Peyer's patch (tissue), 4 donors: Measurements from ENCODE around the gene ABCA2. TPM values are rescaled to one million over a fixed set of nuclear protein-coding genes. Genes with fewer than 3 reads are reported as not detected.
A peak's percentile ranks its signal among the peaks of the same experiment; 100 is the strongest.

Source experiments
- DNase-seq, 3 donors: peaks; one replicate each; pipeline ENCODE4 v3.0.0-alpha.2; 2017 to 2019
- H3K27ac ChIP-seq, 4 donors: fragments of 200-600 bp; sonication (generic); one replicate each; pipeline ENCODE4 v1.5.1; 2016 to 2019
- H3K27me3 ChIP-seq, 2 donors: fragments of 200-600 bp; sonication (generic); one replicate each; pipeline ENCODE4 v1.5.1; 2019
- H3K36me3 ChIP-seq, 3 donors: fragments of 200-600 bp; sonication (generic); one replicate each; pipeline ENCODE4 v1.5.1; 2016 to 2019
- H3K4me1 ChIP-seq, 4 donors: fragments of 200-600 bp; sonication (generic); one replicate each; pipeline ENCODE4 v1.5.1; 2016 to 2019
- H3K4me3 ChIP-seq, 4 donors: fragments of 200-600 bp; sonication (generic); 1 replicate in 3 of 4; 2 replicates in 1 of 4; pipeline ENCODE4 v1.5.1; 2016 to 2019; ENCODE audit warnings: mild to moderate bottlenecking in 1 of 4
- H3K9me3 ChIP-seq, 4 donors: fragments of 200-600 bp; sonication (generic); one replicate each; pipeline ENCODE4 v1.5.1; 2016 to 2019; ENCODE audit warnings: mild to moderate bottlenecking in 1 of 4
- POLR2A ChIP-seq, 2 donors: fragments of 450-650 bp; IDR thresholded peaks; one replicate each; pipeline ENCODE4 v1.5.1; 2017; ENCODE audit warnings: antibody characterized with exemption in 2 of 2, mild to moderate bottlenecking in 2 of 2, moderate library complexity in 2 of 2
- total RNA-seq, 4 donors: library from RNA; depleted of rRNA; stranded (reverse); fragments of >200 nt; gene quantifications; one replicate each; pipeline ENCODE4 v1.1.0, GENCODE V29; 2016
- TF ChIP-seq, protein P1 (sequence below), 6 experiments: fragments of 450-650 bp in 4 of 6; fragments of 200-600 bp in 2 of 6; sonication (generic) in 1 of 6; IDR thresholded peaks; one replicate each; pipeline ENCODE4 v1.5.1; 2017 to 2019; ENCODE audit warnings: antibody characterized with exemption in 6 of 6, mild to moderate bottlenecking in 3 of 6, moderate library complexity in 1 of 6

ABCA2 gene
- total RNA-seq, 4 donors from 2014 or later, result 46.4 to 69.0 (median 49.0) TPM

DNA sequence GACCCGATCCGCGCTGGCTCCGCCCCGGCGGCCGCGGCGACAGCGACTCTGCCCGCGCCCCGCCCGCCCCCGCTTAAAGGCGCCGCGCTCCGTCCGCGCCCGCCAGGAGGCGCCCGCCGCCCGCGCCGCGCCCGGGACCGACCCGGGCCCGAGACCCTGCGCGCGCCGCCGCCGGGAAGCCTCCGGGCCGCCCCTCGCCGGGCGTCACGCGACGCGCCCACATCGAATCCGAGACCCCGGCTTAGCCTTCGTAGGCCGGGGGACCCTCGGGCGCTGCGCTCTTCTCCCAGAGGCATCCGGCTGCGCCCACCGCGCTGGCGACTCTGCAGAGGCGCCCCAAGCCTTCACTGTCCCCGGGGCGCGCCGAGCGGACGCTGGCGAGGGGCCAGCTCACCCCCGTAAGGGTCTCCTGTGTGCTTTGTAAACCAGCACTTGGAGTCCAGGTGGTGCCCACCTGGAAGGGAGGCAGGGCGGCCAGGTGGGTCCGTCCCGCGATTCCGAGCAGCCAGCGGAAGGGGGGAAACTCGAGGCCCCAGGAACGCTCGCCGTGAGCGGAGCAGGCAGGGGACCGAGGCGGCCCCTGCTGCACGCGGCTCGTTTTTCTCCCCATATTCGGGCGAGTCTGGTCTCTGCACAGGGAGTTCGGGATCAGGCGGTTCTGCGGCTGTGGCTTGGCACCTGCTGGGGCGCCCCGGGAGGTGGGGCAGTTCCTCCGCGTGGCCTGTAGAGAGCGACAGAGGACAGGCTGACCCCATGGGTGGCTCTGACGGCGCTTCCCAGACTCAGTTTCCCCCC is 423 bp upstream of the ABCA2 start:
- peak overlapping the region; percentile 53 to 78 (median 70) for H3K27ac ChIP-seq
- TF ChIP-seq, protein P1, sequence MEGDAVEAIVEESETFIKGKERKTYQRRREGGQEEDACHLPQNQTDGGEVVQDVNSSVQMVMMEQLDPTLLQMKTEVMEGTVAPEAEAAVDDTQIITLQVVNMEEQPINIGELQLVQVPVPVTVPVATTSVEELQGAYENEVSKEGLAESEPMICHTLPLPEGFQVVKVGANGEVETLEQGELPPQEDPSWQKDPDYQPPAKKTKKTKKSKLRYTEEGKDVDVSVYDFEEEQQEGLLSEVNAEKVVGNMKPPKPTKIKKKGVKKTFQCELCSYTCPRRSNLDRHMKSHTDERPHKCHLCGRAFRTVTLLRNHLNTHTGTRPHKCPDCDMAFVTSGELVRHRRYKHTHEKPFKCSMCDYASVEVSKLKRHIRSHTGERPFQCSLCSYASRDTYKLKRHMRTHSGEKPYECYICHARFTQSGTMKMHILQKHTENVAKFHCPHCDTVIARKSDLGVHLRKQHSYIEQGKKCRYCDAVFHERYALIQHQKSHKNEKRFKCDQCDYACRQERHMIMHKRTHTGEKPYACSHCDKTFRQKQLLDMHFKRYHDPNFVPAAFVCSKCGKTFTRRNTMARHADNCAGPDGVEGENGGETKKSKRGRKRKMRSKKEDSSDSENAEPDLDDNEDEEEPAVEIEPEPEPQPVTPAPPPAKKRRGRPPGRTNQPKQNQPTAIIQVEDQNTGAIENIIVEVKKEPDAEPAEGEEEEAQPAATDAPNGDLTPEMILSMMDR (IDR thresholded peaks at IDR 0.05), result peak; percentile 46 to 68 (median 62)
- TF ChIP-seq POLR2A (IDR thresholded peaks at IDR 0.05), result no peak
- H3K9me3 ChIP-seq, result no peaks in the 10 kb centered on the region
- H3K4me3 ChIP-seq, result peak overlapping the region; percentile 50 to 86 (median 74)
- peaks cover 14 to 71% (median 48%) of the 10 kb centered on the region in 4 donors for H3K4me1 ChIP-seq
- H3K27me3 ChIP-seq, result no peaks in the 10 kb centered on the region
- H3K36me3 ChIP-seq, result no peaks in the 10 kb centered on the region
- peak; percentile 75 to 87 (median 85) for DNase-seq

DNA sequence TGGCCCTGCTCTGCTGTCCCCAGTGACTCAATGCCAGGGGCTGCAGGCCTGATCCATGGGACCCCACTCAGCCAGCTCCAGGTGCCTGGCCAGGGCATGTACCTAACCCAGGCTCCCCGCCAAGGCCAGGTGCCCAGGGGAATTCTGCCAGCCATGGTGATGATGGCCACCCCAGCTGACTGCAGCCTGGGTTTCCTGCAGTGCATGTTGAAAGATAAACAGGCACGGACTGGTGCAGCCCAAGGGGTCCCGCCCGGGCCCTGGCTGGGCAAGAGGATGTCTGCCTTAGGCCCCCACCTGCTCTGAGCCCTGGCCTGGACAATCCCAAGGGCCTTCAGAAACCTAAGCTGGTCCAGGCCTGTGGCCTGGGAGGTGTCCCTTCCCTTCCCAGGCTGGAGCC is 1.2 kb downstream of the ABCA2 start:
- Histone ChIP-seq H3K9me3 (no peaks in the 10 kb centered on the region), H3K27ac (peak overlapping the region in 2 of 4 donors; percentile 12 to 60), H3K4me1 (peaks cover 18 to 78% (median 41%) of the 10 kb centered on the region in 4 donors), H3K4me3 (peak overlapping the region in 2 of 4 donors; percentile 58 to 79), H3K36me3 (no peaks in the 10 kb centered on the region), H3K27me3 (no peaks in the 10 kb centered on the region)
- TF ChIP-seq POLR2A (IDR thresholded peaks at IDR 0.05), result no peak
- TF ChIP-seq, protein P1 (IDR thresholded peaks at IDR 0.05), result no peak
- no peak for DNase-seq

DNA sequence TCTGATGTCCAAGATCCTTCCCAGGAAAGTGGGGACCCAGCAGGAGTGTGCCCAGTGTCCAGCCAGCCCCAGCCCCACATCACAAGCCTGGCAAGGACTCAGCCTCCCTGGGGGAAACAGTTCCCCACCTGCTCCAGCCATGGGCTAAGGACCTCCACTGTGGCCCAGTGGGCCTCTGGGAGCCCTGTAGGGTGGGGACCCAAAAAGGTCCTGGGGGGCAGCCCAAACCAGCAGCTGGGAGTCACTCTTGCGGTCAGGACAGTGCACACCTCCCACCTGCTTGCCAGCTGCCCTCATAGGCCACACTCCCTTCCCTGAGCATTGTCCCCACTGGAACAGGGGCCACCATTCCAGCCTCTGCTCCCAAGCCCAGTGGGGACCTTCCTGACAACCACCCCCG is 1.7 kb downstream of the ABCA2 start:
- no peak for DNase-seq
- Histone ChIP-seq H3K27me3 (no peaks in the 10 kb centered on the region), H3K4me3 (no peak overlapping the region), H3K27ac (no peak overlapping the region), H3K9me3 (no peaks in the 10 kb centered on the region), H3K4me1 (peaks cover 16 to 78% (median 37%) of the 10 kb centered on the region in 4 donors), H3K36me3 (no peaks in the 10 kb centered on the region)
- TF ChIP-seq, protein P1 (IDR thresholded peaks at IDR 0.05), result no peak
- no peak for TF ChIP-seq POLR2A (IDR thresholded peaks at IDR 0.05)

DNA sequence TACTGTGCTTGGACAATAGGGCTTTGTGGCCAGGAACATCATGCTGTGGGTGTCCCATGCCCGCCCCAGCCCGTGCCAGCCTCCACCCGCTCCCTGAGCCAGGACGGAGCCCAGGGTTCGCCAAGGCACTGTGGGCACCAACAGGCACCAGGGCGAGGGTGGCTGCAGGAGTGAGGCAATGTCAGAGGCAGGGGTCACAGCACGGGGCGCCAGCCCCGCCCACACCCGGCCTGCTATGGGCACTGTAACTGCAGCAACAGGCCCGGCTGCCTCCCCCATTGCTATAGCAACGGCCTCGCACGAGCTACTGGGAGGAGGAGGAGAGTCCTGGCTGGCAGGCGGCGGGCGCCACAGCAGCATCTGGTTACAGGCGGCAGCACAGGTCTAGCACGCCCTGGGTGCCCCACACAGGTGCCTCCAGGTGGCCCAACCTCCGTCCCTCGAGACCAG is 2.5 kb downstream of the ABCA2 start:
- no peak overlapping the region for H3K27ac ChIP-seq
- TF ChIP-seq, protein P1 (IDR thresholded peaks at IDR 0.05), result peak in 1 of 6 experiments; percentile 16
- no peak for TF ChIP-seq POLR2A (IDR thresholded peaks at IDR 0.05)
- H3K9me3 ChIP-seq, result no peaks in the 10 kb centered on the region
- peak; percentile 51 to 76 (median 66) for DNase-seq
- H3K27me3 ChIP-seq, result no peaks in the 10 kb centered on the region
- peaks cover 11 to 72% (median 29%) of the 10 kb centered on the region in 4 donors for H3K4me1 ChIP-seq
- no peaks in the 10 kb centered on the region for H3K36me3 ChIP-seq
- H3K4me3 ChIP-seq, result no peak overlapping the region

DNA sequence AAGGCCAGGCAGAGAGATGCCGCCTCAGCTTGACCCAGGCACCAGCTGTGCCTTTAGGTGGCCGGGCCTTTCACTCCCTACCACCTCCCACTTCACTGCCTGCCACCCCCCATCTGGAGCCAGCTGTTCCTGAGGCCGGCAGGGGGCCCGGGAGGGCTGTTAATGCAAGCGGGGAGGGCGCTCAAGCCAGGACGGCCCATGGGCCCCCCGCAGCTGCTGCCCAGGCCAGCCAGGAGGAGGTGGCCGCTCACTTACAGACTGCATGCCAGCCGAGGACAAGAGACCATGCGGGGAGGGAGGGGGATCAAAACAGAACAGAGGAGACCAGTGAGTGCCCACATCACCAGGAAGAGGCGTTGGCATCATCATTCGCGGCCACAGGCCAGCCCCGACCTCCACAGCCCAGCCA is 4.5 kb downstream of the ABCA2 start:
- peaks cover 7 to 52% (median 10%) of the 10 kb centered on the region in 4 donors for H3K4me1 ChIP-seq
- H3K27me3 ChIP-seq, result no peaks in the 10 kb centered on the region
- H3K4me3 ChIP-seq, result no peak overlapping the region
- TF ChIP-seq, protein P1 (IDR thresholded peaks at IDR 0.05), result no peak
- TF ChIP-seq POLR2A (IDR thresholded peaks at IDR 0.05), result no peak
- no peaks in the 10 kb centered on the region for H3K36me3 ChIP-seq
- H3K27ac ChIP-seq, result no peak overlapping the region
- DNase-seq, result no peak
- H3K9me3 ChIP-seq, result no peaks in the 10 kb centered on the region
